ENCODE data around the gene DSC2.

DNA sequence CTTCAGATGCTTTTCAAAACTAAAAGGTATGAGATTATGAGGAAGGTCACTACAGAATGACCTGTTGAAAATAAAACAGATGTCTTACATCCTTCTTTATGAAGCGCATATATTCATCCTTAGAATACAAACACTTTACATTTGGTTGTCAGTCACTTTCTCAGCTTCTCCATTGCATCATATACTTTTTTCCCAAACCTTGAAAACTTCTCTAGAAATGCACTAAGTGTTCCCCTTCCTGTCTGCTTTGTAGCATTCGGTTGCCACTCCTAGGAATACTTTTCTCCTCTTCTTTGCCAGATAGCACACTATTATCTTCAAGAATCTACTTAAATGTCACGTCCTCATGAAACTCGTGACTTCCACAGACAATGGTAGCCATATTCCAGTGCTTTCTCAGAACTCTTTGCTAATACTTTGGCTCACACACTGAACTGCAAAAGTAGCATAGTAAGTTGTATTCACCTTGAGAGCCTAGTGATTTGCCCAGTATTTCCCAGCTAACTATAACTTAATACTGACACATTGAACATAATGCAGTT lies 32.8 kb upstream of the DSC2 start:
- TF ChIP-seq, protein P1, sequence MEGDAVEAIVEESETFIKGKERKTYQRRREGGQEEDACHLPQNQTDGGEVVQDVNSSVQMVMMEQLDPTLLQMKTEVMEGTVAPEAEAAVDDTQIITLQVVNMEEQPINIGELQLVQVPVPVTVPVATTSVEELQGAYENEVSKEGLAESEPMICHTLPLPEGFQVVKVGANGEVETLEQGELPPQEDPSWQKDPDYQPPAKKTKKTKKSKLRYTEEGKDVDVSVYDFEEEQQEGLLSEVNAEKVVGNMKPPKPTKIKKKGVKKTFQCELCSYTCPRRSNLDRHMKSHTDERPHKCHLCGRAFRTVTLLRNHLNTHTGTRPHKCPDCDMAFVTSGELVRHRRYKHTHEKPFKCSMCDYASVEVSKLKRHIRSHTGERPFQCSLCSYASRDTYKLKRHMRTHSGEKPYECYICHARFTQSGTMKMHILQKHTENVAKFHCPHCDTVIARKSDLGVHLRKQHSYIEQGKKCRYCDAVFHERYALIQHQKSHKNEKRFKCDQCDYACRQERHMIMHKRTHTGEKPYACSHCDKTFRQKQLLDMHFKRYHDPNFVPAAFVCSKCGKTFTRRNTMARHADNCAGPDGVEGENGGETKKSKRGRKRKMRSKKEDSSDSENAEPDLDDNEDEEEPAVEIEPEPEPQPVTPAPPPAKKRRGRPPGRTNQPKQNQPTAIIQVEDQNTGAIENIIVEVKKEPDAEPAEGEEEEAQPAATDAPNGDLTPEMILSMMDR (IDR thresholded peaks at IDR 0.05), result no peak
- TF ChIP-seq ZFX (IDR thresholded peaks at IDR 0.05; ENCODE audit: borderline replicate concordance), result no peak
